ENCODE measurements around the gene ATP6V1C2.

ATP6V1C2 gene

GRCh38 chr2:10741139-10741538 lies 19.7 kb downstream of the ATP6V1C2 start:
- H3K4me3 ChIP-seq (ENCODE audit: low read length): no peak overlapping the region
- no peaks in the 10 kb centered on the region for H4K20me1 ChIP-seq (ENCODE audit: insufficient read depth, low read length)
- no peak overlapping the region for H3K4me2 ChIP-seq (ENCODE audit: low read length)
- H3K27ac ChIP-seq (ENCODE audit: low read length): no peak overlapping the region
- no peak overlapping the region for H3K9ac ChIP-seq (ENCODE audit: low read length)
- TF ChIP-seq CTCF (IDR thresholded peaks at IDR 0.05; ENCODE audit: low read depth, low read length) (no peak), EZH2phosphoT487 (IDR thresholded peaks at IDR 0.05; ENCODE audit: low read depth) (no peak)
- no peak overlapping the region for H2AFZ ChIP-seq (ENCODE audit: low read depth, low read length)
- H3K4me1 ChIP-seq (ENCODE audit: low read length): peaks cover 10% of the 10 kb centered on the region
- no peaks in the 10 kb centered on the region for H3K27me3 ChIP-seq (ENCODE audit: low read depth, low read length)
- no peaks in the 10 kb centered on the region for H3K36me3 ChIP-seq (replicated peaks; ENCODE audit: low read depth, low read length)
- no peaks in the 10 kb centered on the region for H3K79me2 ChIP-seq (ENCODE audit: low read length)
- no peaks in the 10 kb centered on the region for H3K9me3 ChIP-seq (ENCODE audit: insufficient read depth, low read length)

GRCh38 chr2:10742666-10743065 lies 21.2 kb downstream of the ATP6V1C2 start:
- no peak overlapping the region for H3K4me2 ChIP-seq (ENCODE audit: low read length)
- no peak overlapping the region for H3K9ac ChIP-seq (ENCODE audit: low read length)
- H3K4me3 ChIP-seq (ENCODE audit: low read length): no peak overlapping the region
- H3K9me3 ChIP-seq (ENCODE audit: insufficient read depth, low read length): no peaks in the 10 kb centered on the region
- no peaks in the 10 kb centered on the region for H3K27me3 ChIP-seq (ENCODE audit: low read depth, low read length)
- H3K36me3 ChIP-seq (replicated peaks; ENCODE audit: low read depth, low read length): no peaks in the 10 kb centered on the region
- H4K20me1 ChIP-seq (ENCODE audit: insufficient read depth, low read length): no peaks in the 10 kb centered on the region
- TF ChIP-seq EZH2phosphoT487 (IDR thresholded peaks at IDR 0.05; ENCODE audit: low read depth): no peak
- no peak for TF ChIP-seq CTCF (IDR thresholded peaks at IDR 0.05; ENCODE audit: low read depth, low read length)
- H2AFZ ChIP-seq (ENCODE audit: low read depth, low read length): no peak overlapping the region
- no peaks in the 10 kb centered on the region for H3K79me2 ChIP-seq (ENCODE audit: low read length)
- peaks cover 10% of the 10 kb centered on the region for H3K4me1 ChIP-seq (ENCODE audit: low read length)
- no peak overlapping the region for H3K27ac ChIP-seq (ENCODE audit: low read length)

- H4K20me1 ChIP-seq (ENCODE audit: insufficient read depth, low read length): no peaks in the 10 kb centered on the region
- H2AFZ ChIP-seq (ENCODE audit: low read depth, low read length): no peak overlapping the region
- peaks cover 5% of the 10 kb centered on the region for H3K4me1 ChIP-seq (ENCODE audit: low read length)
- no peaks in the 10 kb centered on the region for H3K27me3 ChIP-seq (ENCODE audit: low read depth, low read length)
- H3K9me3 ChIP-seq (ENCODE audit: insufficient read depth, low read length): no peaks in the 10 kb centered on the region
- H3K36me3 ChIP-seq (replicated peaks; ENCODE audit: low read depth, low read length): no peaks in the 10 kb centered on the region
- H3K27ac ChIP-seq (ENCODE audit: low read length): no peak overlapping the region
- no peak overlapping the region for H3K4me2 ChIP-seq (ENCODE audit: low read length)
- no peaks in the 10 kb centered on the region for H3K79me2 ChIP-seq (ENCODE audit: low read length)
- TF ChIP-seq EZH2phosphoT487 (IDR thresholded peaks at IDR 0.05; ENCODE audit: low read depth) (no peak), CTCF (IDR thresholded peaks at IDR 0.05; ENCODE audit: low read depth, low read length) (no peak)
- no peak overlapping the region for H3K9ac ChIP-seq (ENCODE audit: low read length)
- no peak overlapping the region for H3K4me3 ChIP-seq (ENCODE audit: low read length)
These were observed 29.2 kb downstream of the ATP6V1C2 start for GRCh38 chr2:10750610-10751009.

- H3K27me3 ChIP-seq (ENCODE audit: low read depth, low read length): no peaks in the 10 kb centered on the region
- no peak overlapping the region for H3K27ac ChIP-seq (ENCODE audit: low read length)
- no peak overlapping the region for H3K4me3 ChIP-seq (ENCODE audit: low read length)
- no peaks in the 10 kb centered on the region for H3K9me3 ChIP-seq (ENCODE audit: insufficient read depth, low read length)
- H3K4me1 ChIP-seq (ENCODE audit: low read length): no peaks in the 10 kb centered on the region
- no peak overlapping the region for H2AFZ ChIP-seq (ENCODE audit: low read depth, low read length)
- no peak overlapping the region for H3K4me2 ChIP-seq (ENCODE audit: low read length)
- H4K20me1 ChIP-seq (ENCODE audit: insufficient read depth, low read length): no peaks in the 10 kb centered on the region
- TF ChIP-seq CTCF (IDR thresholded peaks at IDR 0.05; ENCODE audit: low read depth, low read length) (no peak), EZH2phosphoT487 (IDR thresholded peaks at IDR 0.05; ENCODE audit: low read depth) (no peak)
- no peak overlapping the region for H3K9ac ChIP-seq (ENCODE audit: low read length)
- H3K79me2 ChIP-seq (ENCODE audit: low read length): no peaks in the 10 kb centered on the region
- H3K36me3 ChIP-seq (replicated peaks; ENCODE audit: low read depth, low read length): no peaks in the 10 kb centered on the region
These were observed 30.8 kb downstream of the ATP6V1C2 start for GRCh38 chr2:10752236-10752635.

All from OCI-LY3 (cell line).